ENCODE results near the gene PLOD2.

The PLOD2 gene

GRCh38 chr3:146165877-146166276, 4.9 kb upstream of the PLOD2 start:
- DNase-seq, result no peak

- no peak for DNase-seq
Measured at GRCh38 chr3:146164971-146165769, 4.2 kb upstream of the PLOD2 start.

GRCh38 chr3:146164506-146164905, 3.5 kb upstream of the PLOD2 start:
- DNase-seq, result no peak

DNA sequence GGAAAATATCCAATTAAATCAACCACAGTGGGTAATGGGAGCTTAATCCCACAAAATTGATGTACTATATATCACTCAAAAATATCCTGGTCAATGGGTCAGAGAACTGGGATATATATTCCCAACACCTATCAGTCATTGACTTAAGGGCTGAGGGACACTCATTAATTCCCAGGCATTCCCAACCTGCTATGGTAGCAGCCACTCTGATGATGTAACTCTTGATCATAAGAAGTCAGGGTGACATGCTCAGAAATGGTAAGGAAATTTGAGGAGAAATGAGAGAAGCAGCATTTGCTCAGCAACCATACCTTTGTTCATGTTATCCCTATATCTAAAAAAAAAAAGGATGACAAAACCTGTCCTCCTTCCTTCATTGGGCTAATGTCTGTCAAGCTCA, 3.1 kb upstream of the PLOD2 start:
- no peak for DNase-seq

DNA sequence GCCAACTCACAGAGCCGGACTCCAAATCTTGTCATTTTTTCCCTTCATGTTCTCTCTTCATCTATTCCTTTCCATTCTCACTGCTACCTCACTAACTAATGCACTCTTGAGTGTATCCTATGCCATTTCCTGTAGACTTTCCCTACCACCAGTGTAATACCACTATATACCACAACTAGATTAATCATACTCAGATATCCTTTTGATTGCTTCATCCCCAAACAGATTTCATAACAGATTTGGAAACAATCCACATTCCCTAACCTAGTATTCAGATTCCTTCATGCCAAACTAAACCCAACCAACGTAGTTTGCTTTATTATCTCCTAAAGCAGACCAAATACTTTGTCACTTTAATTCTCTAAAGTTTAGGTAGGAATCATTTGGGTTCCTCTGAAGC, 2.6 kb upstream of the PLOD2 start:
- no peak for DNase-seq

GRCh38 chr3:146162561-146162960, 1.6 kb upstream of the PLOD2 start:
- no peak for DNase-seq

DNA sequence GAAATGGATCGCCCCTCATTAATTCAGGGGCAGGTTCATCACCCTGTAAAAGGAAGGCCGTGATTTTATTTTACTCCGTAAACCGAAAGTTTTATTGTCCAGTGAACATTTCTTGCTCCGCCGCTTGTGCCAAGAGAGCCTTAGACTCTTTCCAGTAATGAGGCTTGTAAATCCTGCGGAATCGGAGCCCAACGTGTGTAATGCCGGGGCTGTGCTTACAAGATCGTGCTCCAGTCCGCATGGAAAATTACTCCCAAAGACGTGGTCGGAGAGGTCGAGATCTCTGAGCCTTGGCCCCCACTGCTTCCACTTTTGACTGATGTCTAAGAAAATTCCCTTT, 649 bp upstream of the PLOD2 start:
- DNase-seq, result no peak

GRCh38 chr3:146160321-146160963, 542 bp downstream of the PLOD2 start:
- DNase-seq, result no peak

DNA sequence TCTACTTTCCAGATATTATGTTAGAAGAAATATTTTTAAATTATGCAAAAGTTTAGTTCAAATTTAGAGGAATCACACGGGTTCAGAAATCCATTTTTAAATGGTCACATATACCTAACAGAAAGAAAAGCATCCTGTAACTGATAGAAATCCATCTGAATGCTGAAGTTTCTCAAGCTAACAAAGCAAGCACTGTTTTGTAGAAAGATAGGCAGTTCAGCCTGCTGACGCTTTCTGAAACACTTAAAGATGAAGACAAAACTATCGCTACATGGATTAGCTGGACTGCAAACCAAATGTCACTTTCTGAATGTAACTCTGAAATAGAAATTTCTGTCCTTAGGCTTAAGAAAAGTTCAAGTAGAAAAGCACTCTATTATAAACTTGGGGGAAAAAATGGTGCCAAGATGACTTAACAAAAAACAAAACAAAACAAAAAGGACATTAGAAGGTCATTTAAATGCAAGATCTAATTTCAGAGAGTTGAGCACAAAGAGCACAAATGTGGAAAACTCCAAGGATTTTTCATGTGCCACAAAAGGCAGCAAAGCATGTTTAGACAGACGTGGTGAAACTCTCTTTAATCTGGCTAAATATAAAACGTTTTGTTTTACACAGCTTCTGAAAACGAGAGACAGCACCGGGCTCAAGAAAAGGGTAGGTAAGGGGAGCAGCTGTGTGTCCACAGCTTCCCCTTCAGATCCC, 1.2 kb downstream of the PLOD2 start:
- DNase-seq, result no peak

DNA sequence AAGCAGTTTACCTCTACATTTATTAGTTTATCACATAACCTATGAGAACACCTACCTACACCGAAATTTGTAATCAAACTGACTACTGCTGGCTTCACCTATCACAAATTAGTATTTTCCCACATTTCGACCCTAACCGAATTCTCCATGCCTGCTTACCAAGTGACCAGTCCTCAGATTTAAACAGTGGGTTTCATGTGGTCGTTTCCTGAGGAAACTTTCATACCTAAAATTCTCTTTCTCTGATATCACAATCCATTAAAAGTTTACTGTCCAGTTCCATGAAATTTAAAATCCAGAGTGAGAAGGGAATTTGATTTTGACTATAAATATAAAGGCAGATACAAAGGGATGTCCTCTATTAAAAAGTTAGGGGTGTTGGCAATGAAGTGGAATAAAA, 1.9 kb downstream of the PLOD2 start:
- DNase-seq, result no peak

DNA sequence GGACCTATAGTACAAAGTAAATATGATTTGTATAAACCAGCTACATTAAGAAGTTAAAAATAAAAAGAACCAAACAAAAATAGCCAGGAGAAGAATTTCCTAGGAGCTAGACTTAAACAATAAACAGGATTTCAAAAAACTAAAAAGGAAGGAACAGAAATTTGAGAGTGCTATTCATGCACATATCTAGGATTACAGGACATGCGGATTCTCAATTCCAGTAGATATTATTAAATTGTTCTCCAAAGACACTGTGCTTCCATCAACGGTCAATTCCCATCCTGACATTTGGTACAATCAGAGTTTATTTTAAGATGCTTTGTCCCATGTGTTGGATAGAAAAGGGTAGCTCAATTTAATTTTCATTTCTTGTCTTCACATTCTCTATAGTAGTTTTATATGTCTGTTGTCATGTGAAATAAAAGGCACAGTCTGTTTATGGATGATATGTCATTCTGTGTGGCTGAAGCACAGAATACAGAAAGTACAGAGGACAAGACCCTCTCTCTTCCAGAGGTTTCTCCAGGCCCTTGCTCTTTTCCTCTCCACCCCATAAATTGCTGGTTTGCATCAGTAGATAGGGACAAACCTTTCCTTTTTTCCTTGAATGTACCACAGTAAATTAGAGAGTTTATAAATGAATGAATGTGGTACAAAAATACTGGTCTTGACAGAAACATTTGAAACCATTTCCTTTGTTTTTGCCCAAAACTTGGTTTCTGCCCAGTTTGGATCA, 3.5 kb downstream of the PLOD2 start:
- no peak for DNase-seq

- DNase-seq, result no peak
Measured at GRCh38 chr3:146156666-146157314, 4.2 kb downstream of the PLOD2 start.

GRCh38 chr3:146156095-146156494, 4.9 kb downstream of the PLOD2 start:
- DNase-seq, result no peak

DNA sequence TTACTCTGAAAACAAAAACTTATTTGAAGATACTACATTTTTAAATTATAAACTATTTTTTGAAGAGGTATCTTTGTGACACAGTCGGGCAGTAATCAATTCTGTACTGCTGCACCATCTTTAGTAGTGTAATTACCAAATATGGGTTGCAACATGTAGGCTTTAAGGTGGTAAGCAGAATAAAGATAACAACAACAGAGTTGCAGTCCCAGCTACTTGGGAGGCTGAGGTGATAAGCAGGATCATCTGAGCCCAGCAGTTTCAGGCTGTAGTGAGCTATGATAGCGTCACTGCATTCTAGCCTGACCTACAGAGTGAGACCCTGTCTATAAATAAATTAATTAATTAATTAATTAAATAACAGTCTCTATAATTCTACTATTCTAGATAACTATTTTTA, 6.0 kb downstream of the PLOD2 start:
- no peak for DNase-seq

DNA sequence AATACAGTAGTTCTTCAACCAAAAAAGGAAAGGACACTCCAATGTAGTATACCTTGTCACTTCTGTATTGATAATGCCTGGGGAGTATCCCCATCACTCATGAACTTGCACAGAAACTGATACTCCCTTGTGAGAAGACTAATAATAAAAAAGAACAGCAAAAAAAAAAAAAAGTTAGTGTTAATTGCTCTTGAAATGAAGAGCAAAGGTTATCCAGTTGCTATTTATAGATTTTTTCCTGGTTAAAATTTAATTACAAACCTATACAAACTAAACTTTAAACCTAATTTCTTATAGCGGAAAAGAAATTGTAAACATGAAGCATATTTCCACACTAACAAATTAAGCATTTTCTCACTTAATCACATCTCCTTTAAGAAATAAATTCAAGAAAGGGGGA, 6.7 kb downstream of the PLOD2 start:
- DNase-seq, result no peak

DNA sequence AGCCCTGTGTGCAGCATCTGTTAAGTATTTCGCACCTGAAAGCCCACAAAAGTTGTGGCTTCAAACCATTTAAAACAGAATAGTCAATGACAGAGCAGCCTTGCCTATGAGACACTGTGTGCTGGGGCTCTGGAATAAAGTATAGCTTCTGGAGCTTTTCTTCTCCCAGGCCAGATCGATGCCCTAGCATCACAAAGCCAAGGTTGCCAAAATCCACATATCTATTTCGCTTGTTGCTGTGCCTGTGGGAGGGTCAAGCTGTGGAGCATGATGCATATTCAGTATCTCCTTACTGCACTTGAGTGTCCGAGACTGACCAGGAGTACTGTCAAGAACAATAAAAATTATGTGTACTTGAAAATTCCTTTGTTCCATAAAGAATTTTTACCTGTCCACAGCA, 7.6 kb downstream of the PLOD2 start:
- no peak for DNase-seq

- no peak for DNase-seq
Measured at GRCh38 chr3:146152834-146153233, 8.2 kb downstream of the PLOD2 start.

DNA sequence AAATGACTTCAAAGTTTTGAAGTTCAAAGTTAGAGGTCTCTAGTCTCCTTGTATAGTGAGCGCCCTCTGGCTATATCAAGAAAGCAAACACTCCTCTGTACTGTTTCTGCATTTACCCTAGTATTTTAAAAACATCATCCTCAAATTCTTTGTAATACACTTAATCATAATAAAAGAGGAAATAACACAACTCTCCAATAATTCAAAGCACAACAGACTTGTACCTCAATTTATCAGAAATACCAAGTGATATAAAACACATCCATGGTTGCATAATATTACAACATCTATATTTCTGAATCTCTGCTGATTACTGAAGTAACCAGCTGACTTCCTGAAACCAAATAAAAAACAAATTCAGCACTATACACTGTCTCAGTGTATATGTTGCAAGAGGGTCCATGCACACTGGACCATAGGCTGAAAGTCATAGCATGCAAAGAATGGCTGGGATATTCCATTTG, 12.5 kb downstream of the PLOD2 start:
- no peak for DNase-seq

DNA sequence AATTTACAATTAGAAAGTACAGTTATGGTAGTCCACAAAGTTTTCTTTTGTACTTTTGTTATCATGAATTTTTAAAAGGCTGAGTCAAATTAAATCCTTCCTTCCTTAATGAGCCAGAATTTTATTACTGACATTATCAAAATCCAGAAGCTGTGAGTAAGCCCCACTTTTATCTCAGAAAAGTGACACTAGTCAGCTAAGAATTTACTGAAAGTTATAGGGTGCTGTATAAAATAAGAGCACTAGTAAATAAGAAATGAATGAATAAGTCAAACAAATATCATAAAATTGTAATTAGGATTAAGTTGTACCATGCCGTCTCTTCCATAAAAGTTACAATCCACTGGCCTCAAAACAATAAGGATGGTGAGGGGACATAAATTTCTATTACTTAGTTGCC, 15.3 kb downstream of the PLOD2 start:
- DNase-seq, result no peak

GRCh38 chr3:146142757-146143156, 18.2 kb downstream of the PLOD2 start:
- no peak for DNase-seq

DNA sequence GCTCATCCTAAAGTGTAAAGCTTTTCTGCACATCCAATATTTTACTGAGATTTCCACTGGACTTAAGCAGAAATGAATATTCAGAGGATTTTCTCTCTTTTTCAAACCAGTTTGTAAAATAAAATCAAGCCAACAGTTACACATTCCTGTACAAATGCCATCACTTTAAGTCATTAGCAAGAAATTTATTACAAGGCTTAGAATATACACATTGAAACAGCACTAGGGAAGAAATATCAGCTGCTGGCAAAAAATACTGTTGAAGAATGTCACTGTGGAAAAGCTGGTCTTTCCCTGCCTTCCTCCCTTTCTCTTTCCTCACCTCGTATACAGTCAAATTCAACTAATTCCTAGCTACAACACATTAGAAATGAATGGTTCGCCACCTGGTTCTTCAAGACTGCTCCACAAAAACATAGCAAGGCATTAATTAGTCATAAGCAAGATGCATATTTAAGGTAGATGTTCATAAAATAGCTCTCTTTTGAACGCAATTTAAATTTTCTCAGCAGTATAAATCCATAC, 21.3 kb downstream of the PLOD2 start:
- no peak for DNase-seq

GRCh38 chr3:146138902-146139301, 22.1 kb downstream of the PLOD2 start:
- no peak for DNase-seq

DNA sequence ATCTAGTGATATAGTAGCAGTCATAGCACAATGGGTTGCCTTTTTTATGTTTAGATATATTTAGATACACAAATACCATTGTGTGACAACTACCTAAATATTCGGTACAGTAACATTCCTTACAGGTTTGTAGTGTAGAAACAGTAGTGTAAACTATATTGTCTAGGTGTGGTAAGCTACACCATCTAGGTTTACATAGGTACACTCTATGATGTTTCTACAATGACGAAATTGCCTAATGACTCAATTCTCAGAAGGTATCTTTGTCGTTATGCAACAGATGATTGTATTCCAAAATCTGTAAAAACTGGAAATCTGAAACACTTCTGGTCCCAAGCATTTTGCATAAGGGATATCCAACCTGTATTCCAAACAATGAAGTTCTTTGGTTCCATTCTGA, 24.3 kb downstream of the PLOD2 start:
- no peak for DNase-seq

All from CD4-positive, alpha-beta T cell treated with Interleukin-10 for 1 hour (primary cell).